ENCODE results near the gene CFAP77. TPM values are rescaled to one million over a fixed set of nuclear protein-coding genes. Genes with fewer than 3 reads are reported as not detected.

The CFAP77 gene
- total and polyA plus RNA-seq, 2 donors from 2014 or later, result 0.50 TPM; not detected in 1

DNA sequence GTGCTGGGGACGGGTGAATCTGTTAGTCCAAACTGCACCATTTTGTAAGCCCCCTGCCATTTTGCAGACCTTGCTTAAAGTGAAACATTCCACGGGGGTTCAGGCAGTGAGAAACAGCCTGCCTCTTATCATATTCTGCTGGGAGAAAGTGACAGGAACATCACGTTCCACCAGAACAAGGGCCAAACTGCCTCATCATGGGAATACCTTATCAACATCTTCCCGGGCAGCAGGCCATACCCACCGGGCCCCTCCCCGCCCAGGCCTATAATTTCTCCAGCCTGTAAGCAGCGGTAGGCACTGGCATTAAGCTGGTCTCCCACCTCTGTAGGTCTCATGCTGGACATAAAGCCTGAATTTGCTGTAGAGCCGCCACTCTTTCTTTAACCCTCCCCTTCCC, 1.5 kb upstream of the CFAP77 start:
- intact Hi-C loops (cut with DNase I), result no loop called here
- no peaks in the 10 kb centered on the region for H3K36me3 ChIP-seq (ENCODE audit: control insufficient read depth in 2 of 3, insufficient read depth in 3 of 3, low read length in 3 of 3)
- no peak for TF ChIP-seq CTCF (IDR thresholded peaks at IDR 0.05; ENCODE audit: borderline replicate concordance, extremely low read depth, insufficient read depth)
- H3K27ac ChIP-seq (ENCODE audit: low read depth in 2 of 2, low read length in 2 of 2), result no peak overlapping the region
- H3K4me1 ChIP-seq (ENCODE audit: control insufficient read depth in 2 of 3, insufficient read depth in 2 of 3, low read depth in 1 of 3, low read length in 3 of 3), result peaks cover 0 to 23% (median 0%) of the 10 kb centered on the region in 3 donors
- no peak overlapping the region for H3K9ac ChIP-seq (ENCODE audit: low read length in 3 of 3)
- peaks cover 2% of the 10 kb centered on the region for H3K27me3 ChIP-seq (ENCODE audit: control insufficient read depth, insufficient read depth, low read length)
- FAIRE-seq (no peak), DNase-seq (no peak)
- H3K9me3 ChIP-seq (ENCODE audit: control insufficient read depth in 2 of 3, insufficient read depth in 1 of 3, low read length in 3 of 3), result no peaks in the 10 kb centered on the region
- H3K4me3 ChIP-seq (ENCODE audit: low read length in 3 of 3), result no peak overlapping the region

DNA sequence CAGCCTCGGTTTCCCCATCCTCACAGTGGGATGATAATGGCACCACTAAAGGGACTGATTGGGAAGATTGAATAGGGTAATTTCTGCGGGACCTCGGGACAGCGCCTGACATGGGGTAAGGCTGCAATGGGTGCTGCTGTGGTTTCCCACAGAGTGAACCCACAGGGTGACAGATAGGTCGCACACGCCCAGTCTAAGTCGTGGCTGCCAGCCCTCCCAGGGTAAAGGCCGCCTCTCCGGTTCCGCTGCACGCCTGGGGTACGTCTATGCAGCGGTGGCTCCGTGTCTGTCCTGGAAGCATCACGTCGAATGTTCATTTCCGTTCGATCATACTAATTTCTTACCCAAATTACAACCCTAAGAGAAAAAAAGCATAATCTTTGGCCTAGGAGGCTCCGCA, 631 bp downstream of the CFAP77 start:
- H3K4me1 ChIP-seq (ENCODE audit: control insufficient read depth in 2 of 3, insufficient read depth in 2 of 3, low read depth in 1 of 3, low read length in 3 of 3), result peaks cover 0 to 22% (median 0%) of the 10 kb centered on the region in 3 donors
- no peaks in the 10 kb centered on the region for H3K36me3 ChIP-seq (ENCODE audit: control insufficient read depth in 2 of 3, insufficient read depth in 3 of 3, low read length in 3 of 3)
- no peaks in the 10 kb centered on the region for H3K9me3 ChIP-seq (ENCODE audit: control insufficient read depth in 2 of 3, insufficient read depth in 1 of 3, low read length in 3 of 3)
- peak in 1 of 5 donors; percentile 47 for DNase-seq
- no peak overlapping the region for H3K27ac ChIP-seq (ENCODE audit: low read depth in 2 of 2, low read length in 2 of 2)
- FAIRE-seq, result no peak
- peak overlapping the region in 2 of 3 donors; percentile 16 to 21 for H3K4me3 ChIP-seq (ENCODE audit: low read length in 3 of 3)
- intact Hi-C loops (cut with DNase I), result loop anchor here (10.0 kb wide), 1 partner anchor 164 kb away; no protein-coding TSS in a partner anchor
- no peak overlapping the region for H3K9ac ChIP-seq (ENCODE audit: low read length in 3 of 3)
- peaks cover 4% of the 10 kb centered on the region for H3K27me3 ChIP-seq (ENCODE audit: control insufficient read depth, insufficient read depth, low read length)
- no peak for TF ChIP-seq CTCF (IDR thresholded peaks at IDR 0.05; ENCODE audit: borderline replicate concordance, extremely low read depth, insufficient read depth)

- peak; percentile 66 to 80 (median 78) for DNase-seq
These were observed 1.1 kb downstream of the CFAP77 start for GRCh38 chr9:132411091-132411508.

More at GRCh38 chr9:132411091-132411508, 1.1 kb downstream of the CFAP77 start:
- no peak overlapping the region for H3K9ac ChIP-seq (ENCODE audit: low read length in 3 of 3)
- no peak overlapping the region for H3K27ac ChIP-seq (ENCODE audit: low read depth in 2 of 2, low read length in 2 of 2)
- no peaks in the 10 kb centered on the region for H3K36me3 ChIP-seq (ENCODE audit: control insufficient read depth in 2 of 3, insufficient read depth in 3 of 3, low read length in 3 of 3)
- intact Hi-C loops (cut with DNase I), result loop anchor here (10.0 kb wide), 1 partner anchor 164 kb away; no protein-coding TSS in a partner anchor
- TF ChIP-seq CTCF (IDR thresholded peaks at IDR 0.05; ENCODE audit: borderline replicate concordance, extremely low read depth, insufficient read depth), result peak; percentile 65
- no peak for FAIRE-seq
- peaks cover 4% of the 10 kb centered on the region for H3K27me3 ChIP-seq (ENCODE audit: control insufficient read depth, insufficient read depth, low read length)
- no peaks in the 10 kb centered on the region for H3K9me3 ChIP-seq (ENCODE audit: control insufficient read depth in 2 of 3, insufficient read depth in 1 of 3, low read length in 3 of 3)
- peak overlapping the region in 1 of 3 donors; percentile 21 for H3K4me3 ChIP-seq (ENCODE audit: low read length in 3 of 3)
- H3K4me1 ChIP-seq (ENCODE audit: control insufficient read depth in 2 of 3, insufficient read depth in 2 of 3, low read depth in 1 of 3, low read length in 3 of 3), result peaks cover 0 to 17% (median 0%) of the 10 kb centered on the region in 3 donors
